HT1080 (cell line): ENCODE measurements around the gene LRRC8E. TPM values are rescaled to one million over a fixed set of nuclear protein-coding genes. Genes with fewer than 3 reads are reported as not detected.

ENCODE experiments used
- total RNA-seq: library from RNA; depleted of rRNA; stranded (reverse); fragments of >200 nt; shearing (Covaris generic); gene quantifications from 2 replicates; pipeline ENCODE4 v1.2.3, GENCODE V29; 2014; rRNA removed

Gene LRRC8E
- total RNA-seq, 1 experiment from 2014 or later = 11.7 TPM

Other genes starting within 250 kb of the LRRC8E start
- gene RETN, start 219.5 kb upstream of the LRRC8E start, total RNA-seq = not detected in 2 replicates
- gene MCEMP1, start 211.4 kb upstream of the LRRC8E start, total RNA-seq = not detected in 2 replicates
- gene TRAPPC5, start 207.7 kb upstream of the LRRC8E start, total RNA-seq = 62.3 and 98.6 TPM in 2 replicates
- gene FCER2, start 186.4 kb upstream of the LRRC8E start, total RNA-seq = not detected in 2 replicates
- not detected in 2 replicates for gene CLEC4G, start 156.4 kb upstream of the LRRC8E start, total RNA-seq
- not detected in 2 replicates for gene CD209, start 141.0 kb upstream of the LRRC8E start, total RNA-seq
- gene CLEC4M, start 125.3 kb upstream of the LRRC8E start, total RNA-seq = not detected in 2 replicates
- gene EVI5L, start 58.3 kb upstream of the LRRC8E start, total RNA-seq = 1.3 and 3.2 TPM in 2 replicates
- gene PRR36, start 14.1 kb upstream of the LRRC8E start, total RNA-seq = 0.02 TPM in 1 of 2 replicates, not detected in the other
- gene MAP2K7, start 15.4 kb downstream of the LRRC8E start, total RNA-seq = 16.9 and 22.0 TPM in 2 replicates
- 0.70 and 2.2 TPM in 2 replicates for gene TGFBR3L, start 26.3 kb downstream of the LRRC8E start, total RNA-seq
- 33.3 and 42.4 TPM in 2 replicates for gene SNAPC2, start 31.8 kb downstream of the LRRC8E start, total RNA-seq
- 3.1 and 7.0 TPM in 2 replicates for gene CTXN1, start 37.6 kb downstream of the LRRC8E start, total RNA-seq
- gene TIMM44, start 55.2 kb downstream of the LRRC8E start, total RNA-seq = 70.1 and 89.1 TPM in 2 replicates
- gene ELAVL1, start 117.1 kb downstream of the LRRC8E start, total RNA-seq = 61.1 and 114 TPM in 2 replicates
- gene CCL25, start 164.2 kb downstream of the LRRC8E start, total RNA-seq = not detected in 2 replicates